Sigmoid colon (tissue), 4 donors: ENCODE results near the gene MYO5B.

Experiments used
- EP300 ChIP-seq, 4 donors: sonication (generic); formaldehyde crosslinking; IDR thresholded peaks; one replicate each; pipeline ENCODE4 v1.6.1; 2017; ENCODE audit warnings: antibody characterized with exemption in 4 of 4
- POLR2A ChIP-seq, 2 donors: fragments of 450-650 bp; IDR thresholded peaks; one replicate each; pipeline ENCODE4 v1.6.1; 2016; ENCODE audit warnings: antibody characterized with exemption in 2 of 2, mild to moderate bottlenecking in 2 of 2, moderate library complexity in 2 of 2
- POLR2AphosphoS5 ChIP-seq, 4 donors: sonication (generic); formaldehyde crosslinking; IDR thresholded peaks; one replicate each; pipeline ENCODE4 v1.6.1; 2017; ENCODE audit warnings: antibody characterized with exemption in 4 of 4
- TF ChIP-seq, protein P1 (sequence below), 4 experiments: fragments of 450-650 bp in 3 of 4; fragments of 200-600 bp in 1 of 4; IDR thresholded peaks; one replicate each; pipeline ENCODE4 v1.5.1; 2016 to 2019; ENCODE audit warnings: antibody characterized with exemption in 4 of 4, mild to moderate bottlenecking in 3 of 4, moderate library complexity in 2 of 4

DNA sequence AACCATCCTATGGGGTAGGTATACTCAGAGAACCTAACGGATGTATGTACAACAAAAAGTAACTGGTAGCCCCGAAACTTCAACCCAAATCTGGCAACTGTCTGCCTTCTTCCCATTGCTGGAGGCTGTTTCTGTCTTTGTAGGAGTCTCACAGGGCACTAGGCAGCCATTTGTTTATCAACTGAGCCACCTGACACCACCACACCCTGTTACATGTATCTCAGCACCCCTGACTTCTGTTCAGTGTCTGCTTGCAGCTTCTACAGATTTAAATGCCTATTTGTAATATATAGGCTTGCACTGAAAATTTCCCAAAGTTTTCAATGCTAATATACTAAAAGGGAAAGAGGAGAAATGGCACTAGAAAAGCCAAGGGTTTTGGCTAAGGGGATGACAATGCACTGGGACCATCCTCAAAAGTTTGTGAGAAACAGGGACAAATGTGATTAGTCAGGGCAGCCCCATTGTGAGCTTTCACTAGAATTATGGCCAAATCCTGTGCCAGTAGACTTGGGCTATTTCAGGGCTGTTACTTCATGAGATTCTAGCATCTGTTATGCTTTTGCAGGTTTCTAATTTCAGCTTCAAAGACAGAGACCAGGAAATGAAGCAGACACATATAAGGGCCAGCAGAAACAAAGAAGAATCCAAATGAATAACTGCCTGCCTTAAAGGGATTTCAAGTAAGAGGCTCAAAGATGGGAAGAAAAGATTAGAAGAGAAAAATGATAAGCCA is 103.3 kb downstream of the MYO5B start:
- TF ChIP-seq EP300 (IDR thresholded peaks at IDR 0.05) (no peak), POLR2A (IDR thresholded peaks at IDR 0.05) (no peak), POLR2AphosphoS5 (IDR thresholded peaks at IDR 0.05) (no peak)
- TF ChIP-seq, protein P1, sequence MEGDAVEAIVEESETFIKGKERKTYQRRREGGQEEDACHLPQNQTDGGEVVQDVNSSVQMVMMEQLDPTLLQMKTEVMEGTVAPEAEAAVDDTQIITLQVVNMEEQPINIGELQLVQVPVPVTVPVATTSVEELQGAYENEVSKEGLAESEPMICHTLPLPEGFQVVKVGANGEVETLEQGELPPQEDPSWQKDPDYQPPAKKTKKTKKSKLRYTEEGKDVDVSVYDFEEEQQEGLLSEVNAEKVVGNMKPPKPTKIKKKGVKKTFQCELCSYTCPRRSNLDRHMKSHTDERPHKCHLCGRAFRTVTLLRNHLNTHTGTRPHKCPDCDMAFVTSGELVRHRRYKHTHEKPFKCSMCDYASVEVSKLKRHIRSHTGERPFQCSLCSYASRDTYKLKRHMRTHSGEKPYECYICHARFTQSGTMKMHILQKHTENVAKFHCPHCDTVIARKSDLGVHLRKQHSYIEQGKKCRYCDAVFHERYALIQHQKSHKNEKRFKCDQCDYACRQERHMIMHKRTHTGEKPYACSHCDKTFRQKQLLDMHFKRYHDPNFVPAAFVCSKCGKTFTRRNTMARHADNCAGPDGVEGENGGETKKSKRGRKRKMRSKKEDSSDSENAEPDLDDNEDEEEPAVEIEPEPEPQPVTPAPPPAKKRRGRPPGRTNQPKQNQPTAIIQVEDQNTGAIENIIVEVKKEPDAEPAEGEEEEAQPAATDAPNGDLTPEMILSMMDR (IDR thresholded peaks at IDR 0.05), result no peak
